Fibroblast of the aortic adventitia (primary cell): Measurements from ENCODE around the gene SLPI. TPM values are rescaled to one million over a fixed set of nuclear protein-coding genes. Genes with fewer than 3 reads are reported as not detected.

Experiments
- DNase-seq: peaks from one replicate; pipeline ENCODE4 v3.0.0-alpha.2; 2010; ENCODE audit warnings: low read depth
- H3K4me3 ChIP-seq: 2 replicates; pipeline ENCODE4 v1.5.1; 2011; ENCODE audit warnings: low read depth, mild to moderate bottlenecking, control low read depth, low read length, moderate library complexity
- CTCF ChIP-seq: IDR thresholded peaks from 2 replicates; pipeline ENCODE4 v1.5.1; 2011; ENCODE audit warnings: mild to moderate bottlenecking, low read length, control low read depth, inconsistent platforms; ENCODE audit not compliant: insufficient read depth
- total RNA-seq: library from RNA; depleted of rRNA; stranded (reverse); fragments of >200 nt; gene quantifications from 2 replicates; pipeline ENCODE4 v1.2.3, GENCODE V29; 2012; ENCODE audit warnings: low replicate concordance

SLPI gene
- total RNA-seq, 1 donor = 0.63 TPM

- no peak for DNase-seq
- no peak for TF ChIP-seq CTCF
- no peak overlapping the region for H3K4me3 ChIP-seq
Observed at GRCh38 chr20:45294659-45295058, 40.3 kb upstream of the SLPI start.

GRCh38 chr20:45294003-45294368, 39.6 kb upstream of the SLPI start:
- no peak for TF ChIP-seq CTCF
- peak overlapping the region; percentile 66 for H3K4me3 ChIP-seq
- DNase-seq = no peak

GRCh38 chr20:45293041-45294002, 39.0 kb upstream of the SLPI start:
- peak; percentile 99 for TF ChIP-seq CTCF
- H3K4me3 ChIP-seq = peak overlapping the region; percentile 66
- peak; percentile 61 for DNase-seq

- no peak overlapping the region for H3K4me3 ChIP-seq
- DNase-seq = no peak
- no peak for TF ChIP-seq CTCF
Observed at GRCh38 chr20:45292343-45292742, 38.0 kb upstream of the SLPI start.

- TF ChIP-seq CTCF = no peak
- H3K4me3 ChIP-seq = no peak overlapping the region
- DNase-seq = no peak
Observed at GRCh38 chr20:45291526-45291925, 37.2 kb upstream of the SLPI start.

GRCh38 chr20:45290677-45291355, 36.5 kb upstream of the SLPI start:
- TF ChIP-seq CTCF = peak; percentile 89
- peak; percentile 81 for DNase-seq
- no peak overlapping the region for H3K4me3 ChIP-seq
